Naive B cell (primary cell): ENCODE results near the gene LRRC39. TPM values are rescaled to one million over a fixed set of nuclear protein-coding genes. Genes with fewer than 3 reads are reported as not detected.
A peak's percentile ranks its signal among the peaks of the same experiment; 100 is the strongest.
"Not testable (repeated sequence)": the region's sequence is repeated elsewhere in the genome, so short reads cannot be mapped to it uniquely, and the experiment has no call there.

Source experiments
- ATAC-seq, 2 donors: fragments of 150-1000 bp; cut with Tn5 transposase; 2 replicates each; pipeline ENCODE4 v1.10.0; 2021; ENCODE audit warnings: low read depth in 2 of 2, mild to moderate bottlenecking in 2 of 2, moderate library complexity in 2 of 2
- DNase-seq: peaks from one replicate; pipeline ENCODE4 v3.0.0; 2022
- H3K27ac Mint-ChIP-seq, 6 donors: one replicate each; pipeline ENCODE4 v1.8.0; 2020 to 2022; ENCODE audit warnings: mild to moderate bottlenecking in 6 of 6, mixed read lengths in 6 of 6, moderate library complexity in 5 of 6, inconsistent platforms in 2 of 6
- H3K27me3 Mint-ChIP-seq, 3 donors: one replicate each; pipeline ENCODE4 v1.8.0; 2021 to 2022; ENCODE audit warnings: mixed read lengths in 3 of 3, mild to moderate bottlenecking in 1 of 3
- H3K36me3 Mint-ChIP-seq, 2 donors: one replicate each; pipeline ENCODE4 v1.8.0; 2020 to 2022; ENCODE audit warnings: mixed read lengths in 2 of 2, inconsistent platforms in 1 of 2, mild to moderate bottlenecking in 1 of 2
- H3K4me1 Mint-ChIP-seq, 3 donors: one replicate each; pipeline ENCODE4 v1.8.0; 2020 to 2022; ENCODE audit warnings: mixed read lengths in 3 of 3, inconsistent platforms in 1 of 3, mild to moderate bottlenecking in 1 of 3, moderate library complexity in 1 of 3
- H3K4me3 Mint-ChIP-seq, 8 donors: one replicate each; pipeline ENCODE4 v1.8.0; 2020 to 2022; ENCODE audit warnings: mild to moderate bottlenecking in 8 of 8, mixed read lengths in 8 of 8, moderate library complexity in 8 of 8, inconsistent platforms in 2 of 8
- H3K9me3 Mint-ChIP-seq, 7 donors: one replicate each; pipeline ENCODE4 v1.8.0; 2020 to 2022; ENCODE audit warnings: mixed read lengths in 7 of 7, mild to moderate bottlenecking in 5 of 7, inconsistent platforms in 2 of 7, moderate library complexity in 1 of 7
- polyA plus RNA-seq, 6 donors: library from polyadenylated mRNA; unstranded; fragments of 300-500 nt; fragmentation: Illumina TruSeq; gene quantifications; one replicate each; pipeline ENCODE4 v1.2.3, GENCODE V29; 2021; ENCODE audit warnings: low read depth in 6 of 6

LRRC39 gene
- polyA plus RNA-seq: under 1 TPM in 1 of 6 donors, not detected in 5; 0.69 TPM

- ATAC-seq (no peak), DNase-seq (no peak)
- Mint-ChIP-seq H3K36me3 (no peaks in the 10 kb centered on the region), H3K27me3 (no peaks in the 10 kb centered on the region), H3K27ac (peak within 1 kb of the TSS in 2 of 6 donors; percentile 16 to 29), H3K4me1 (no peaks in the 10 kb centered on the region), H3K9me3 (no peaks in the 10 kb centered on the region), H3K4me3 (no peak within 1 kb of the TSS)
These were observed at the start of gene LRRC39 for GRCh38 chr1:100178091-100178490. TSS of gene LRRC39 (minus strand) at chr1:100178256. CDS start at chr1:100168516, 9,740 bp downstream.

- no peaks in the 10 kb centered on the region for H3K27me3 Mint-ChIP-seq
- ATAC-seq (no peak), DNase-seq (no peak)
- no peak overlapping the region for H3K4me3 Mint-ChIP-seq
- H3K9me3 Mint-ChIP-seq: no peaks in the 10 kb centered on the region
- H3K36me3 Mint-ChIP-seq: peaks cover 0 to 7% of the 10 kb centered on the region in 2 donors
- H3K27ac Mint-ChIP-seq: no peak overlapping the region
- H3K4me1 Mint-ChIP-seq: no peaks in the 10 kb centered on the region
These were observed 44.4 kb upstream of the LRRC39 start for GRCh38 chr1:100222428-100222827.

- H3K27ac Mint-ChIP-seq: peak overlapping the region in 1 of 6 donors; percentile 72
- no peaks in the 10 kb centered on the region for H3K9me3 Mint-ChIP-seq
- H3K27me3 Mint-ChIP-seq: no peaks in the 10 kb centered on the region
- H3K4me3 Mint-ChIP-seq: no peak overlapping the region
- peaks cover 0 to 7% of the 10 kb centered on the region in 2 donors for H3K36me3 Mint-ChIP-seq
- no peak for ATAC-seq
- no peak for DNase-seq
- no peaks in the 10 kb centered on the region for H3K4me1 Mint-ChIP-seq
These were observed 41.8 kb upstream of the LRRC39 start for GRCh38 chr1:100219883-100220282.

GRCh38 chr1:100219457-100219856 lies 41.4 kb upstream of the LRRC39 start:
- Mint-ChIP-seq H3K27me3 (no peaks in the 10 kb centered on the region), H3K4me3 (no peak overlapping the region), H3K4me1 (no peaks in the 10 kb centered on the region), H3K27ac (peak overlapping the region in 1 of 6 donors; percentile 72), H3K36me3 (peaks cover 0 to 7% of the 10 kb centered on the region in 2 donors), H3K9me3 (no peaks in the 10 kb centered on the region)
- no peak for DNase-seq
- no peak for ATAC-seq

- no peaks in the 10 kb centered on the region for H3K27me3 Mint-ChIP-seq
- no peaks in the 10 kb centered on the region for H3K9me3 Mint-ChIP-seq
- H3K27ac Mint-ChIP-seq: peak overlapping the region in 1 of 6 donors; percentile 15
- no peak overlapping the region for H3K4me3 Mint-ChIP-seq
- no peak for DNase-seq
- no peaks in the 10 kb centered on the region for H3K4me1 Mint-ChIP-seq
- H3K36me3 Mint-ChIP-seq: peaks cover 7 to 8% of the 10 kb centered on the region in 2 donors
- no peak for ATAC-seq
These were observed 39.8 kb upstream of the LRRC39 start for GRCh38 chr1:100217834-100218233.

GRCh38 chr1:100215101-100215500 lies 37.0 kb upstream of the LRRC39 start:
- H3K4me3 Mint-ChIP-seq: no peak overlapping the region
- H3K4me1 Mint-ChIP-seq: no peaks in the 10 kb centered on the region
- H3K27ac Mint-ChIP-seq: peak overlapping the region in 1 of 6 donors; percentile 33

GRCh38 chr1:100213141-100213540 lies 35.1 kb upstream of the LRRC39 start:
- no peaks in the 10 kb centered on the region for H3K27me3 Mint-ChIP-seq
- DNase-seq (no peak), ATAC-seq (no peak)
- H3K36me3 Mint-ChIP-seq: peaks cover 15 to 17% of the 10 kb centered on the region in 2 donors
- H3K9me3 Mint-ChIP-seq: no peaks in the 10 kb centered on the region
- no peak overlapping the region for H3K4me3 Mint-ChIP-seq
- no peaks in the 10 kb centered on the region for H3K4me1 Mint-ChIP-seq
- H3K27ac Mint-ChIP-seq: no peak overlapping the region

More at GRCh38 chr1:100215101-100215500, 37.0 kb upstream of the LRRC39 start:
- ATAC-seq: no peak
- Mint-ChIP-seq H3K27me3 (no peaks in the 10 kb centered on the region), H3K9me3 (no peaks in the 10 kb centered on the region), H3K36me3 (peaks cover 15 to 19% of the 10 kb centered on the region in 2 donors)
- DNase-seq: no peak

- no peaks in the 10 kb centered on the region for H3K27me3 Mint-ChIP-seq
- peaks cover under 1 to 13% (median 9%) of the 10 kb centered on the region in 7 donors for H3K9me3 Mint-ChIP-seq
- no peak for DNase-seq
- H3K4me1 Mint-ChIP-seq: peaks cover 0 to 5% (median 3%) of the 10 kb centered on the region in 3 donors
- H3K36me3 Mint-ChIP-seq: peaks cover 39 to 44% of the 10 kb centered on the region in 2 donors
- no peak overlapping the region for H3K4me3 Mint-ChIP-seq
- no peak for ATAC-seq
- no peak overlapping the region for H3K27ac Mint-ChIP-seq
These were observed 28.2 kb upstream of the LRRC39 start for GRCh38 chr1:100206301-100206700.

GRCh38 chr1:100205593-100205992 lies 27.5 kb upstream of the LRRC39 start:
- not testable (repeated sequence) for DNase-seq, H3K4me3 Mint-ChIP-seq, H3K4me1 Mint-ChIP-seq, H3K27me3 Mint-ChIP-seq, H3K27ac Mint-ChIP-seq, ATAC-seq
- Mint-ChIP-seq H3K9me3 (peaks cover 2 to 15% (median 9%) of the 10 kb centered on the region in 7 donors), H3K36me3 (peaks cover 45 to 51% of the 10 kb centered on the region in 2 donors)

GRCh38 chr1:100205103-100205502 lies 27.0 kb upstream of the LRRC39 start:
- H3K4me1 Mint-ChIP-seq, H3K27me3 Mint-ChIP-seq, ATAC-seq, H3K27ac Mint-ChIP-seq, DNase-seq, H3K4me3 Mint-ChIP-seq: not testable (repeated sequence)
- Mint-ChIP-seq H3K36me3 (peaks cover 47 to 54% of the 10 kb centered on the region in 2 donors), H3K9me3 (peaks cover 2 to 15% (median 9%) of the 10 kb centered on the region in 7 donors)

GRCh38 chr1:100202703-100203102 lies 24.6 kb upstream of the LRRC39 start:
- H3K4me3 Mint-ChIP-seq, DNase-seq, H3K4me1 Mint-ChIP-seq, ATAC-seq, H3K27me3 Mint-ChIP-seq: not testable (repeated sequence)
- Mint-ChIP-seq H3K36me3 (peaks cover 62 to 72% of the 10 kb centered on the region in 2 donors), H3K9me3 (peaks cover 2 to 15% (median 9%) of the 10 kb centered on the region in 7 donors), H3K27ac (peak overlapping the region in 1 of 6 donors; percentile 27)

- not testable (repeated sequence) for DNase-seq, ATAC-seq, H3K4me3 Mint-ChIP-seq, H3K27ac Mint-ChIP-seq, H3K27me3 Mint-ChIP-seq, H3K4me1 Mint-ChIP-seq
- Mint-ChIP-seq H3K36me3 (peaks cover 71 to 76% of the 10 kb centered on the region in 2 donors), H3K9me3 (peaks cover under 1 to 12% (median 2%) of the 10 kb centered on the region in 7 donors)
These were observed 22.0 kb upstream of the LRRC39 start for GRCh38 chr1:100200060-100200459.

- no peak overlapping the region for H3K27ac Mint-ChIP-seq
- H3K27me3 Mint-ChIP-seq: no peaks in the 10 kb centered on the region
- H3K9me3 Mint-ChIP-seq: peaks cover 0 to 9% (median 0%) of the 10 kb centered on the region in 7 donors
- ATAC-seq (no peak), DNase-seq (no peak)
- no peak overlapping the region for H3K4me3 Mint-ChIP-seq
- peaks cover 57 to 62% of the 10 kb centered on the region in 2 donors for H3K36me3 Mint-ChIP-seq
- H3K4me1 Mint-ChIP-seq: no peaks in the 10 kb centered on the region
These were observed 20.5 kb upstream of the LRRC39 start for GRCh38 chr1:100198596-100198995.

GRCh38 chr1:100188617-100189016 lies 10.6 kb upstream of the LRRC39 start:
- Mint-ChIP-seq H3K36me3 (peaks cover 8 to 9% of the 10 kb centered on the region in 2 donors), H3K27ac (no peak overlapping the region), H3K4me3 (no peak overlapping the region), H3K9me3 (no peaks in the 10 kb centered on the region), H3K4me1 (peaks cover 7 to 17% (median 14%) of the 10 kb centered on the region in 3 donors), H3K27me3 (no peaks in the 10 kb centered on the region)
- DNase-seq: no peak
- no peak for ATAC-seq
